CD4-positive, alpha-beta memory T cell (primary cell): ENCODE measurements around the gene MAP2K1. TPM values are rescaled to one million over a fixed set of nuclear protein-coding genes. Genes with fewer than 3 reads are reported as not detected.
"Not testable (repeated sequence)": the region's sequence is repeated elsewhere in the genome, so short reads cannot be mapped to it uniquely, and the experiment has no call there.

ENCODE experiments used
- CTCF ChIA-PET: fragments of 350-600 bp; sonication (Branson Sonifier 250); formaldehyde crosslinking; loops from one replicate; lab custom pipeline; 2021; ENCODE audit warnings: inconsistent platforms; ENCODE audit not compliant: partially characterized antibody; lab: Charles Lee
- POLR2A ChIA-PET: fragments of 350-600 bp; sonication (Branson Sonifier 250); formaldehyde crosslinking; loops from one replicate; lab custom pipeline; 2021; ENCODE audit not compliant: partially characterized antibody; lab: Charles Lee
- DNase-seq, 5 donors: peaks; one replicate each; pipeline versions ENCODE4 v3.0.0 to v3.0.0-alpha.2; 2020 to 2022; ENCODE audit warnings: mixed read lengths in 1 of 5
- H3K27ac ChIP-seq: one replicate; pipeline ENCODE4 v1.7.0; 2013; ENCODE audit warnings: low read depth, low read length
- H3K27me3 ChIP-seq: 2 replicates; pipeline ENCODE4 v1.7.0; 2013; ENCODE audit warnings: mild to moderate bottlenecking, low read length, moderate library complexity; ENCODE audit not compliant: insufficient read depth
- H3K36me3 ChIP-seq: 2 replicates; pipeline ENCODE4 v1.7.0; 2013; ENCODE audit warnings: mild to moderate bottlenecking, low read length, moderate library complexity; ENCODE audit not compliant: insufficient read depth
- H3K4me1 ChIP-seq: 2 replicates; pipeline ENCODE4 v1.7.0; 2013; ENCODE audit warnings: mild to moderate bottlenecking, low read length, moderate library complexity; ENCODE audit not compliant: insufficient read depth
- H3K4me3 ChIP-seq, 2 donors: one replicate each; pipeline ENCODE4 v1.7.0; 2013; ENCODE audit warnings: low read length in 2 of 2, mild to moderate bottlenecking in 1 of 2
- H3K9me3 ChIP-seq, 2 donors: one replicate each; pipeline ENCODE4 v1.7.0; 2013; ENCODE audit warnings: low read length in 2 of 2, control low read depth in 1 of 2; ENCODE audit not compliant: control insufficient read depth in 1 of 2
- H3K27ac Mint-ChIP-seq, 7 donors: one replicate each; pipeline ENCODE4 v1.8.0; 2020 to 2021; ENCODE audit warnings: mixed read lengths in 7 of 7, mild to moderate bottlenecking in 6 of 7, inconsistent platforms in 3 of 7, moderate library complexity in 3 of 7
- H3K27me3 Mint-ChIP-seq, 2 donors: one replicate each; pipeline ENCODE4 v1.8.0; 2020 to 2021; ENCODE audit warnings: mixed read lengths in 2 of 2
- H3K36me3 Mint-ChIP-seq, 2 donors: one replicate each; pipeline ENCODE4 v1.8.0; 2020 to 2021; ENCODE audit warnings: mixed read lengths in 2 of 2, inconsistent platforms in 1 of 2, mild to moderate bottlenecking in 1 of 2
- H3K4me1 Mint-ChIP-seq, 4 donors: one replicate each; pipeline ENCODE4 v1.8.0; 2020 to 2021; ENCODE audit warnings: mixed read lengths in 4 of 4, mild to moderate bottlenecking in 1 of 4
- H3K4me3 Mint-ChIP-seq, 8 donors: one replicate each; pipeline ENCODE4 v1.8.0; 2020 to 2021; ENCODE audit warnings: mixed read lengths in 8 of 8, mild to moderate bottlenecking in 7 of 8, moderate library complexity in 6 of 8, inconsistent platforms in 3 of 8
- H3K9me3 Mint-ChIP-seq, 8 donors: one replicate each; pipeline ENCODE4 v1.8.0; 2020 to 2021; ENCODE audit warnings: mixed read lengths in 8 of 8, mild to moderate bottlenecking in 5 of 8, inconsistent platforms in 3 of 8, moderate library complexity in 1 of 8
- intact Hi-C: fragments of 100-400 bp; cut with micrococcal nuclease; formaldehyde crosslinking; loops from one replicate; pipeline ENCODE4 v1.15.1; 2023
- polyA plus RNA-seq, 2 donors: library from polyadenylated mRNA; unstranded; fragments of 300-500 nt; fragmentation: Illumina TruSeq; gene quantifications; one replicate each; pipeline ENCODE4 v1.2.3, GENCODE V29; 2021
- total RNA-seq, 2 experiments: library from RNA; stranded (reverse); gene quantifications; one replicate each; pipeline ENCODE4 v1.2.3, GENCODE V29; 2021

The MAP2K1 gene
- total and polyA plus RNA-seq, 4 experiments from 2014 or later, result 44.9 to 71.2 (median 54.5) TPM

- no peak overlapping the region for H3K27ac Mint-ChIP-seq
Observed at GRCh38 chr15:66454143-66454542, 67.4 kb downstream of the MAP2K1 start.

DNA sequence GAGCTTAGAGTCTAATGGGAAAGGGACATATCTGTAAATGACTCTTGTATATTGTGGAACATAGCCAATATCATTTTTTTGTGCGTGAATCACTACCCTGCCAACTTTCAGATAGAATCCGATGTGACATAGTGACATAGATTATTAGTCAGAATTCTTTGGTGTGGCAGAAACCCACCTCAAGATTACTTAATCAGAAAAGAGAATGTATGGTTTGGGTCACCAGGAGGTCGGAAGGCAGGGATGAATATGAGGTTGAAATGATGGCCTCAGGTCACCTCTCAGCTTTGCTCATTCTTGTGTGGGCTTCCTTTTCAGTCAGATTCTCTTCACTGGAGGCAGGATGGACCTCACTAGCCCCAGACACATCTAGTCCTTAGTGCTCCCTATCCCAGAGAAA, 69.5 kb downstream of the MAP2K1 start:
- H3K9me3 ChIP-seq, result no peaks in the 10 kb centered on the region
- H3K27me3 Mint-ChIP-seq, result no peaks in the 10 kb centered on the region
- POLR2A ChIA-PET, result no interaction called here
- CTCF ChIA-PET, result interaction anchor here (0.8 kb wide), 1 partner anchor 42 kb away, joined by 3 read pairs; the partner anchor contains the start of gene SNAPC5
- intact Hi-C loops, result no loop called here
- H3K27ac ChIP-seq, result no peak overlapping the region
- H3K27ac Mint-ChIP-seq, result peak overlapping the region in 3 of 7 donors; percentile 17 to 64 (median 53)
- peaks cover 13 to 33% of the 10 kb centered on the region in 2 donors for H3K36me3 Mint-ChIP-seq
- H3K9me3 Mint-ChIP-seq, result no peaks in the 10 kb centered on the region
- H3K4me1 Mint-ChIP-seq, result peaks cover 10 to 27% (median 19%) of the 10 kb centered on the region in 4 donors
- H3K4me1 ChIP-seq, result no peaks in the 10 kb centered on the region
- no peaks in the 10 kb centered on the region for H3K27me3 ChIP-seq
- no peak overlapping the region for H3K4me3 Mint-ChIP-seq
- DNase-seq, result no peak
- H3K36me3 ChIP-seq, result no peaks in the 10 kb centered on the region
- H3K4me3 ChIP-seq, result no peak overlapping the region

More at GRCh38 chr15:66454143-66454542, 67.4 kb downstream of the MAP2K1 start:
- no peak for DNase-seq
- Histone ChIP-seq H3K27ac (no peak overlapping the region), H3K9me3 (no peaks in the 10 kb centered on the region), H3K4me1 (no peaks in the 10 kb centered on the region), H3K36me3 (no peaks in the 10 kb centered on the region), H3K4me3 (no peak overlapping the region), H3K27me3 (no peaks in the 10 kb centered on the region)
- Mint-ChIP-seq H3K27me3 (no peaks in the 10 kb centered on the region), H3K4me1 (peaks cover 2 to 15% (median 9%) of the 10 kb centered on the region in 4 donors), H3K4me3 (no peak overlapping the region), H3K9me3 (no peaks in the 10 kb centered on the region), H3K36me3 (peaks cover 13 to 27% of the 10 kb centered on the region in 2 donors)
- ChIA-PET CTCF (no interaction called here), POLR2A (no interaction called here)
- intact Hi-C loops, result no loop called here

- intact Hi-C loops, result no loop called here
- Mint-ChIP-seq H3K27ac (peak overlapping the region in 6 of 7 donors; percentile 28 to 88 (median 52)), H3K27me3 (no peaks in the 10 kb centered on the region), H3K4me1 (peaks cover 10 to 26% (median 19%) of the 10 kb centered on the region in 4 donors), H3K36me3 (peaks cover 14 to 32% of the 10 kb centered on the region in 2 donors), H3K4me3 (no peak overlapping the region), H3K9me3 (no peaks in the 10 kb centered on the region)
- Histone ChIP-seq H3K27me3 (no peaks in the 10 kb centered on the region), H3K4me1 (no peaks in the 10 kb centered on the region), H3K36me3 (no peaks in the 10 kb centered on the region), H3K9me3 (no peaks in the 10 kb centered on the region), H3K4me3 (no peak overlapping the region), H3K27ac (no peak overlapping the region)
- ChIA-PET CTCF (interaction anchor here (1.1 to 1.6 kb wide), 2 partner anchors 12 to 19 kb away, joined by 3 read pairs; no protein-coding TSS in a partner anchor), POLR2A (no interaction called here)
- no peak for DNase-seq
Observed at GRCh38 chr15:66459818-66460615, 73.3 kb downstream of the MAP2K1 start.

DNA sequence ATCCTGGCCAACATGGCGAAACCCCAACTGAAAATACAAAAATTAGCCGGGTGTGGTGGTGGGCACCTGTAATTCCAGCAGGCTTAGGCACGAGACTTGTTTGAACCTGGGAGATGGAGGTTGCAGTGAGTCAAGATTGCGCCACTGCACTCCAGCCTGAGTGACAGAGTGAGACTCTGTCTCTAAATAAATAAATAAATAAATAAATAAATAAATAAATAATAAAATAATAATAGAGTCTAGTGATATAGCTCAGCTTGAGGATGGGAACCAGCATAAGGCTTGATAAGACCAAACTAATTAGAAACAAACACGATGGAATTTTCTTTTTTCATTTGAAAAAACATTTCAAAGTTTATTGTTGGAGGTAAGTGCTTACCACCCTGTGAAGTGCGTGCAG, 74.6 kb downstream of the MAP2K1 start:
- Mint-ChIP-seq H3K27ac (peak overlapping the region in 1 of 7 donors; percentile 71), H3K4me1 (peaks cover 10 to 23% (median 16%) of the 10 kb centered on the region in 4 donors), H3K36me3 (peaks cover 11 to 27% of the 10 kb centered on the region in 2 donors)
- DNase-seq, H3K27me3 Mint-ChIP-seq, POLR2A ChIA-PET, H3K4me1 ChIP-seq, intact Hi-C loops, H3K9me3 ChIP-seq, H3K36me3 ChIP-seq, H3K4me3 Mint-ChIP-seq, H3K27ac ChIP-seq, H3K27me3 ChIP-seq, H3K4me3 ChIP-seq, H3K9me3 Mint-ChIP-seq: not testable (repeated sequence)
- CTCF ChIA-PET, result interaction anchor here (0.6 to 1.9 kb wide), 4 partner anchors 11 to 174 kb away, joined by 3 to 4 read pairs (median 4); no protein-coding TSS in a partner anchor

DNA sequence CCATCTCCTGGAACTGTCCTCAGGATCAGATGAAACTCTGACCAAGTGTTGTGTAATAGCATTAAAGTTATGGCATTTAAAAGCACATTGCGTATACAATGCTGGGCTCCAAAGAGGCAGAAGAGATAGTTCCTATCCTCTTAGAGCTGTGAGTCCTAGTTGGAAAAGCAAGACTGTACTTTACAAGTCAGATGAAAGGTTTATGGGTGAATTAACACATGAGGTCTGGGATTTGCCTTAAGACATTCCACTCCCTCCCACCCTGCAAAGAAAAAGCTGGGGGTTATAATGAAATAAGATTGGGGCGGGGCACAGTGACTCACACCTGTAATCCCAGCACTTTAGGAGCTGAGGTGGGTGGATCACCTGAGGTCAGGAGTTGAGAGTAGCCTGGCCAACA, 75.2 kb downstream of the MAP2K1 start:
- Histone ChIP-seq H3K4me1 (no peaks in the 10 kb centered on the region), H3K9me3 (no peaks in the 10 kb centered on the region), H3K27me3 (no peaks in the 10 kb centered on the region), H3K36me3 (no peaks in the 10 kb centered on the region), H3K27ac (no peak overlapping the region), H3K4me3 (no peak overlapping the region)
- DNase-seq, result no peak
- ChIA-PET CTCF (interaction anchor here (0.6 to 1.9 kb wide), 2 partner anchors 10 to 175 kb away, joined by 4 read pairs; no protein-coding TSS in a partner anchor), POLR2A (interaction anchor here (1.1 kb wide), 1 partner anchor 75 kb away, joined by 3 read pairs; the partner anchor contains the start of gene MAP2K1)
- H3K27me3 Mint-ChIP-seq, result no peaks in the 10 kb centered on the region
- no peaks in the 10 kb centered on the region for H3K9me3 Mint-ChIP-seq
- H3K4me3 Mint-ChIP-seq, result no peak overlapping the region
- H3K4me1 Mint-ChIP-seq, result peaks cover 8 to 20% (median 13%) of the 10 kb centered on the region in 4 donors
- peak overlapping the region in 3 of 7 donors; percentile 8 to 32 (median 16) for H3K27ac Mint-ChIP-seq
- peaks cover 8 to 24% of the 10 kb centered on the region in 2 donors for H3K36me3 Mint-ChIP-seq
- intact Hi-C loops, result no loop called here

DNA sequence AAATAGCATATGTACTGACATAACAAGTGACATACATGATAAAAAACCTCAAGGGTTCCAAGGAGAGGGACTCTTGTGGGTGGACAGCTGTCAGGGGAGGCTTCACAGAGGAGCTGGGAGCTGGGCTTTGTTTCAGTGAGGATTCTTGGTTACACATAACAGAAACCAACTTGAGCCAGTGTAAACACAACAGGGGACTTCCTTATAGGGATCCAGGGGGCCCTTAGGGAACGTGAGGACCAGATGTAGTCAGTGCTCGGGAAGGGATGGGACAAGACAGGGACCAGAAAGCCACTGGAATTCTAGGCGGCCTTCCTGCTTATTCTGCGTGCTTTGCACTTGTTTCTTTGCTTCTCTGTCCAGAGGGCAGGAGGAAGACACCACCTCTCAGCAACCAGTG, 75.9 kb downstream of the MAP2K1 start:
- H3K27me3 Mint-ChIP-seq, result no peaks in the 10 kb centered on the region
- ChIA-PET POLR2A (interaction anchor here (1.1 kb wide), 1 partner anchor 76 kb away, joined by 3 read pairs; the partner anchor contains the start of gene MAP2K1), CTCF (no interaction called here)
- intact Hi-C loops, result no loop called here
- H3K4me1 ChIP-seq, result no peaks in the 10 kb centered on the region
- no peak overlapping the region for H3K27ac ChIP-seq
- H3K4me3 ChIP-seq, result no peak overlapping the region
- peak overlapping the region in 3 of 7 donors; percentile 48 to 63 (median 59) for H3K27ac Mint-ChIP-seq
- H3K4me1 Mint-ChIP-seq, result peaks cover 9 to 24% (median 14%) of the 10 kb centered on the region in 4 donors
- no peaks in the 10 kb centered on the region for H3K9me3 ChIP-seq
- H3K9me3 Mint-ChIP-seq, result no peaks in the 10 kb centered on the region
- no peak overlapping the region for H3K4me3 Mint-ChIP-seq
- no peaks in the 10 kb centered on the region for H3K27me3 ChIP-seq
- H3K36me3 ChIP-seq, result no peaks in the 10 kb centered on the region
- peaks cover 8 to 24% of the 10 kb centered on the region in 2 donors for H3K36me3 Mint-ChIP-seq
- DNase-seq, result no peak

- H3K27me3 Mint-ChIP-seq, CTCF ChIA-PET, POLR2A ChIA-PET, DNase-seq, H3K4me3 ChIP-seq, H3K9me3 ChIP-seq, H3K4me3 Mint-ChIP-seq, H3K36me3 ChIP-seq, H3K27me3 ChIP-seq, H3K27ac ChIP-seq, intact Hi-C loops, H3K9me3 Mint-ChIP-seq, H3K4me1 ChIP-seq: not testable (repeated sequence)
- peaks cover 8 to 18% of the 10 kb centered on the region in 2 donors for H3K36me3 Mint-ChIP-seq
- H3K27ac Mint-ChIP-seq, result peak overlapping the region in 5 of 7 donors; percentile 3 to 74 (median 41)
- H3K4me1 Mint-ChIP-seq, result peaks cover 6 to 21% (median 13%) of the 10 kb centered on the region in 4 donors
Observed at GRCh38 chr15:66465294-66465693, 78.6 kb downstream of the MAP2K1 start.
